ENCODE measurements around the gene SLC27A4. TPM values are rescaled to one million over a fixed set of nuclear protein-coding genes. Genes with fewer than 3 reads are reported as not detected.

Gene SLC27A4
- total RNA-seq, 4 donors from 2014 or later = 13.2 to 25.4 (median 16.1) TPM

- DNase-seq (ENCODE audit: low spot score) = no peak
- TF ChIP-seq, protein P1, sequence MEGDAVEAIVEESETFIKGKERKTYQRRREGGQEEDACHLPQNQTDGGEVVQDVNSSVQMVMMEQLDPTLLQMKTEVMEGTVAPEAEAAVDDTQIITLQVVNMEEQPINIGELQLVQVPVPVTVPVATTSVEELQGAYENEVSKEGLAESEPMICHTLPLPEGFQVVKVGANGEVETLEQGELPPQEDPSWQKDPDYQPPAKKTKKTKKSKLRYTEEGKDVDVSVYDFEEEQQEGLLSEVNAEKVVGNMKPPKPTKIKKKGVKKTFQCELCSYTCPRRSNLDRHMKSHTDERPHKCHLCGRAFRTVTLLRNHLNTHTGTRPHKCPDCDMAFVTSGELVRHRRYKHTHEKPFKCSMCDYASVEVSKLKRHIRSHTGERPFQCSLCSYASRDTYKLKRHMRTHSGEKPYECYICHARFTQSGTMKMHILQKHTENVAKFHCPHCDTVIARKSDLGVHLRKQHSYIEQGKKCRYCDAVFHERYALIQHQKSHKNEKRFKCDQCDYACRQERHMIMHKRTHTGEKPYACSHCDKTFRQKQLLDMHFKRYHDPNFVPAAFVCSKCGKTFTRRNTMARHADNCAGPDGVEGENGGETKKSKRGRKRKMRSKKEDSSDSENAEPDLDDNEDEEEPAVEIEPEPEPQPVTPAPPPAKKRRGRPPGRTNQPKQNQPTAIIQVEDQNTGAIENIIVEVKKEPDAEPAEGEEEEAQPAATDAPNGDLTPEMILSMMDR (IDR thresholded peaks at IDR 0.05) = no peak
- ATAC-seq (ENCODE audit: low FRiP score) = no peak
These were observed 31.9 kb downstream of the SLC27A4 start for GRCh38 chr9:128372188-128372641.

- DNase-seq (ENCODE audit: low spot score) = no peak
These were observed 32.5 kb downstream of the SLC27A4 start for GRCh38 chr9:128372784-128373183.

DNA sequence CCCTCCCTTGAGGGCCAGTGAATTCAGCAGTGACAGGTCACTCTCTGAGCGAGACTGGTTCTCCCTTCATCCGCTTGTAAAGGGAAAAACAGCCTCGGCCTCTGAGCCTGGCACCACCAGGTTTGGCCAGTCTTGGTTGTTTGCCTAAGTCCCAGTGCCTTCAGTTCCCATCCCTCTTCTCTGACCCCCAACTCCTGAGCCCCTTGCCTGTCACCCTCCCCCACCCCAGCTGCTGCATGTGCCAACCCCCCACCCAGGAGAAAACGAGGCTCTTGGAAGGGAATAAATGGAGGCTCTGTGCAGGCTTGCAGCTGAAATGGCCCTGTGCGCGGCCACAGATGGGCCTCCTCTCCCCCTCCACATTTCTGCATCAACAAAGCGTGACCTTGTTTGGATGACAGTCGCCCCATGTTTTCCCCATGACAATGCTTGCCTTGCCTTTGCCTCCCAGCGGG is 33.9 kb downstream of the SLC27A4 start:
- DNase-seq (ENCODE audit: low spot score) = no peak
- no peak for ATAC-seq (ENCODE audit: low FRiP score)
- TF ChIP-seq, protein P1 (IDR thresholded peaks at IDR 0.05) = no peak

More at GRCh38 chr9:128372784-128373183, 32.5 kb downstream of the SLC27A4 start:
- TF ChIP-seq, protein P1 (IDR thresholded peaks at IDR 0.05) = no peak
- no peak for ATAC-seq (ENCODE audit: low FRiP score)

DNA sequence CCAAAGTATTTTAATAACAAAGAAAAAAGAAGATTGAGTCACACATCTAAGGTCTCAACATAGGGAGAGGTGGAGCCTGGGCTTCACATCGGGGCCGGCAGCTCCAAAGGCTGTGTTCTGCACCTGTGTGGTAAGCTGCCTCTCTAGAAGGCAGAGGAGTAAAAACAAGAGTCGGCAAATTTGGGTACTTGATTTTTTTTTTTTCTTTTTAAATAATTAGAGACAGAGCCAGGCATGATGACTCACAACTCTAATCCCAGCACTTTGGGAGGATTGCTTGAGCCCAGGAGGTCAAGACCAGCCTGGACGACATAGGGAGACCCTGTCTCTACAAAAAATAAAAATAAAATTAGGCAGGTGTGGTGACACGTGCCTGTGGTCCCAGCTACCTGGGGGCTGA is 35.5 kb downstream of the SLC27A4 start:
- TF ChIP-seq, protein P1 (IDR thresholded peaks at IDR 0.05) = no peak
- ATAC-seq (ENCODE audit: low FRiP score) (no peak), DNase-seq (ENCODE audit: low spot score) (no peak)

DNA sequence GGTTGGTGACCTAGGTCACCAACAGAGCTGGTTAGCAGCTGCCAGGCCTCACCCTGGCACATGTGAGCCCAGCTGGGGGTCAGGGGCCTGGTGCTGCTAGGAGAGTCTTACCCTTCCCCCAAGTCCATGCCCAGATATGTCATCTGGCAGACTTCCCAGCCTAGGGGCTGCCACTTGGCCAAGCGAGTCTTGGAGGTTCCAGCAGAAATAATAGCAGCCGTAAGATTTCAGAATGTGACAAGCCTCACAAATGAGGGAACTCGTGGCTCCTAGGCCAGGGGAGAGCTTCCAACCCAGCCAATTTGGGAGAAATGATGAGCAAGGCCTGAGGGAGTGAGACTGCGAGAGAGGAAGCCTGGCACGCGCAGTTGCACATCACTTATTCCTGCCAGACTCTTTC is 41.9 kb downstream of the SLC27A4 start:
- no peak for ATAC-seq (ENCODE audit: low FRiP score)

DNA sequence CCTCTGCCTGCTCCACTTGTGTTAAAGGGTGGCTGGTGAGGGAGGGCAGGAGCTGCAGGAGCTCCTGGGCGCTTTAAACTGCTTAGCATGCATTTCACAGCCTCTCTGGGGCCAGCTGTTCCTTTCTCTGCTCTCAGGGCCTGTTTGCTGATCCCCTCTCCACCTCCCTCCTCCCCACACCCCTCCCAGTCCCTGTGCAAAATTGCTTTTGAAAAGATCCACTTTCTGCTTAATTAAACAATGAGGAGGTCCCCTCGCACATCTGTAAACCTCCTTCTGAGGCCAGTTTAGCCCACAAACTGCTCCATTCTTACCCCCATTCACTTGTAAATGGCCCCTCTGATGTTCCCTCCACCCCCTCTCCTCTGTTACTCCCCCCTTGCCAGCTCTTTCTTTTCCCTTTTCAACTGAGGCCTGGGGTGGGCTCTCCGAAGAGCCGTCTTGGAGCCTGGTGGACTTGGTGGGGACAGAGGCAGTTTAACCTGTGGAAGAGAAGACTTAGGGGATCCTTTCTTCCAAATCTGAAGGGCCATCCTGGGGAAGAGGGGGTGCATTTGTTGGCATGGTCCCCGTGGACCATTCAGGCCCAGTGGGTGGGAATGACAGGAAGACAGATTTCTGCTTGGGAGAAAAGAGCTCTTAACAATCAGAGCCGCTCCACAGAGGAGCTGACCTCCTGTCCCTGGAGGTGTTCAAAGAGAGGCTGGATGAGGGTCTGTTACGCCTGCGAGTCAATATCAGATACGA is 42.9 kb downstream of the SLC27A4 start:
- ATAC-seq (ENCODE audit: low FRiP score) (no peak), DNase-seq (ENCODE audit: low spot score) (no peak)
- TF ChIP-seq, protein P1 (IDR thresholded peaks at IDR 0.05) = no peak

More for the DNA sequence above, 41.9 kb downstream of the SLC27A4 start:
- DNase-seq (ENCODE audit: low spot score) = no peak
- TF ChIP-seq, protein P1 (IDR thresholded peaks at IDR 0.05) = no peak

GRCh38 chr9:128383791-128384190 is 43.5 kb downstream of the SLC27A4 start:
- TF ChIP-seq, protein P1 (IDR thresholded peaks at IDR 0.05) = no peak
- ATAC-seq (ENCODE audit: low FRiP score) (no peak), DNase-seq (ENCODE audit: low spot score) (no peak)

Data from omental fat pad (tissue), 4 donors.